GM19193 (cell line): Measurements from ENCODE around the gene BANF1.
A peak's percentile ranks its signal among the peaks of the same experiment; 100 is the strongest.

Experiments
- POLR2A ChIP-seq: IDR thresholded peaks from 4 replicates; pipeline ENCODE4 v1.6.1; 2011; ENCODE audit not compliant: insufficient read depth, insufficient read length; ENCODE audit errors: extremely low read depth

BANF1 gene

DNA sequence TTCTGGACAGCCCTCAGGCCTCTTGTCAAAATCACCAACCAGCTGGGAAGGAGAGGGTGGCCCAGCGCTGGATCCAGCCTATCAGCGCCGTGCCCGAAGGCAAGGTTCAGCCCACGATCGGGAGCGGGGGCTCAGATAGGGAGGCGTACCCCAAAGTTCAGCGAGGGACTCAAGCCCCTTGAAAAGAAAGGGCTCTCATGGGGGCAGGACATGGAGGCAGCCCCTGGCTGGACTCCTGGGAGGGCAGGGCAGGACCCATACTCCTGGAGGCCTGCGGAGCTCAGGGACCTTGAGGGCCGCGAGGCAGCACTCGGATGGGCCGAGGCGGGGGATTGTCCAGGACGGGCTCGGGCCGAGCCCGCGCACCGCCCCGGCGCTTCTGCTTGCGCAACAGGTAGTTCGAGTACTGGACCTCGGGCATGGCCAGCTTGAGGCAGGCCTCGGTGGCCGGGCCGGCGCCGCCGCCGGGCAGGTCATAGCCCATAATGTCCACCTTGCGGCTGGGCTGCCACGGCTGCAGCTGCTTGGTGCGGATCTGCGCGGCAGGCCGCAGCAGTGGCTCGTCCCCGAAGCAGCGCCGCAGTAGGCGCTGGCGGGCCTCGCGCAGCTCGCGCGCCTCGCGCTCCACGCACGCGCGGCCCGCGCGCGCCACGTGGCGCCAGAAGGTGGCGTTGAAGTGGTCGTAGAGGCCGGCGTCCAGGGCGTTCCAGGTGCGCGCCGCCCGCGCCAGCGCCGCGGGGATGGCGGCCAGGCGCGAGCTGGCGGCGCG is 40.1 kb downstream of the BANF1 start:
- TF ChIP-seq POLR2A: no peak

DNA sequence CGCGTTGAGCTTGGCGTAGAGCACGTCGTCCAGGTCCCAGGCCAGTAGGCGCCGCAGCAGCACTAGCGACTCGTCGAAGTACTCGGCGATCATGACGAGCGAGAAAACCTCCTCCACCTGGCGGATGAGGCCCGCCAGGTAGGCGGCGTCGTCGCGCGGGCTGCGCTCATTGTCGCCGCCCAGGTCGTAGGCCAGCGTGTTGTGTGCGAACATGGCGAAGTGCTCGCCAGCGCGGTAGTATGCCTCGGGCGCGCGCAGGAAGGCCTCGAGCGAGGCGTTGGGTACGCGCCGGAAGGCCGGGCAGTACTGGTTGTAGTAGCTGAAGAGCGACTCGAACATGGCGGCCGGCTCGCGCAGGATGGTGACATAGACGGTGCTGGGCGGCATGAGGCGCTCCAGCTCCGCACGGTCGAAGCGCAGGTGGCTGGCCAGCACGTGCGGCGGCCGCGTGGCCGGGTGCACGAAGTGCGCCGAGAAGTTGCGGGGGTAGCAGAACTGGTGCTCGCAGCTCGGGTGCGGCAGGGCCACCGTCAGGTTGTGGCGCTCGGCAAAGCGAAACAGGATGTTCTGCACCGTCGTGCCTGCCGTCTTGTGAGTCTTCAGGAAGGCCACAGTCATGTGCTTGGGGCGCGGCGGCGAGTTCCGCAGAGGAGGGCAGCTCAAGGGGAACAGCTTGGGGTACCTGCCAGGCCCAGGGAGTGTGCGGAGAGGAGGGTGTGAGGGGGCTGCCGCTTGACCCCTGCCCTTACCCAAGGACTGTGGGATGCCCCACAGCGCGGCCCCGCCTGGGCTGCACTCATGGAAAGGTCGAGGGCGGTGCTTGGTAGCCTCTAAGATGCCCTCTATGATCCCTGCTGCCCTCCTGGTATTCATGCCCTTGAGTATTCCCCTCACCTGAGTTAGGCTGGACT is 40.9 kb downstream of the BANF1 start:
- TF ChIP-seq POLR2A: no peak

DNA sequence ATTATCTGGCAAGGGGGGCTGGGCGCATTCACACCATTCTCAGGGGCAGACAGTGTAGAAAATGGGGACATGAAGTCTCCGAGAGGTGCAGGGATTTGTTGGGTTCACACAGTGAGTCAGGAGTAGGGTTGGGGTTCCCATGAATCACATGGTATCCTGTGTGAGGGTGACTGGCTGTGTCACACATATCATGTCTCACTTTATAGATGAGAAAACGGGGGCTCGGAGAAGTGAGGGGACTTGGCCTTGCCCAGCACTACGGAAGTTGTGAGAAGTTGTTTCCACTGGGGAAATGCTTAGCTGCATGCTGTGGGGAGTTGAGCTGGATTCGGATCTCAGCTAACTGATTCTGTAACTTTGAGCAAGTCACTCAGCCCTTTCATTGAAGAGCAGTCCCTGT is 42.5 kb downstream of the BANF1 start:
- no peak for TF ChIP-seq POLR2A

DNA sequence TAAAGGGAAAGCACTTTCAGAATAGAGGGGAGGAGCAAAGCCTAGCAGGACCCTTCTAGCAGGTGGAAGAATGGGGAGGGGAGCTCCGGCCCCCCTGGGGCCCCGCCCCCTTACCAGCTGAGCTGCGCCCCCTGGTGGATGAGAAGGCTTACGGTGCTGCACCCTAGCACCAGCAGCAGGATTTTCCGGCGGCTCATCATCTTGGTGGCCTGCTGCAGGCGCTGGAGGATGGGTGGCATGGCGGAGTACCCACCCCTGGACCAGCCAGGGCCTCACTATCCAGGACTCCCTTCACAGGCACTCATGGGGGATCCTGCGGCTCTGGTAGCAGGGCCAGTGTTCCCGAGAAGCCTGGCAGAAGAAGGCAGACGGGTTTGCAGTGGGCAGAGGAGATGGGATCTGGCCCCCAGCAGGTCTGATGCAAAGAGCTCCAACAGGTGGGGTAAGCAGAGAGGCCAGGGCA is 42.9 kb downstream of the BANF1 start:
- no peak for TF ChIP-seq POLR2A

DNA sequence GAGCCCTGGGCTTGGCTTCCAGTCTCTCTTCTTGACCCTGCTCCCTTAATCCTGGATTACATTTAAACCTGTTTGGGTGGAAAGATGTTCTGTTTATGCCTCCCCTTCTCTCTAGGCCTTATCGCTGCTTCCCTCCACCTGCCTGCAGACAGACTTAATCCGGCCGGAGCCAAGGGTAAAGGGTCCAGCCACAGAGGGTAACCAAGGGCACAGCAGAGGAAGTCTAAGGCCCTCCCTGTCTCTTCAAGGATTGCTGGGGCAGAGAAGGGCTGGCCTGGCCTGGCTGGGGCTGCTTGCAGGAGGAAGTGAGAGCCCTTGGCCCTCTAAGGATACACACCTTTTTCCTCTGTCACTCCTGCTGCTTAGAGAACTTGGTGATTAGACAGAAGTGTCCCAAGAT is 44.6 kb downstream of the BANF1 start:
- TF ChIP-seq POLR2A: no peak

DNA sequence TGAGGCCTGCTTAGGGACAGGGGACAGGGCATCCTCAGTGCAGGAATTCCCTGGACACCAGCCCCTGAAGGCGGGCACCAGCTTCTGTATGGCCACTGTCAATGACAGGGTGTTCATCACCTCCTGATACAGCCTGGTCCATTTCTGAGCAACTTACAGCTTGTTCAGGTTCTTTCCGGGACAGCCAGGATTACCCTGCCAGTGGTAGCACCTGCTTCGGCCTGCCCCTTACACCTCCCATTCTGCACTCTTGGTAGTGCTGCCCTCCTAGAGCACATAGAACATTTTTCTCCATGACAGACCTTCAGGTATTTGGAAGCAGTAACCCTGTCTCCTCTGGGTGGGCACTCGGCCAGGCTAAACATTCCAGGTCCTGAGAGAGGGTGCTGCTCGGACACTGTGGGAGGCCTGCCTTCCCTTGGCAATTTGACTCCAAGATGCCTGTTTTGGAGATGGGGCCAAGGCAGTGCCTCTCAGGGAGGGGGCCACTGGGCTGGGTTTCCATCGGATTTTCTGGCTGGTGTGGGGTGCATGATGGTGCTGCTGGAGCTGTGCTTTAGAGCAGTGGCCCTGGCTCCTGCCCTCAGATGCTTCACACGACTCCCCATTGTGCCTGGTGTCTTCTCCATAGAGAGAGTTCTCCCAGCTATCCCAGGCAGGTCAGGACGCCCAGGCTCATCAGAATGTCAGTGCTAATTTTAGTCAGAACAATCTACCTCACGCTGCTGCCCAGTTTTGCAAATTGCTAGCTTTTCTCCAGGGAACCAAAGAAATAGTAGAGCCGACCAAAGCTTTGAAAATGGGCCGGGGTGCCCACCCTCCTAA is 45.5 kb downstream of the BANF1 start:
- TF ChIP-seq POLR2A: no peak

DNA sequence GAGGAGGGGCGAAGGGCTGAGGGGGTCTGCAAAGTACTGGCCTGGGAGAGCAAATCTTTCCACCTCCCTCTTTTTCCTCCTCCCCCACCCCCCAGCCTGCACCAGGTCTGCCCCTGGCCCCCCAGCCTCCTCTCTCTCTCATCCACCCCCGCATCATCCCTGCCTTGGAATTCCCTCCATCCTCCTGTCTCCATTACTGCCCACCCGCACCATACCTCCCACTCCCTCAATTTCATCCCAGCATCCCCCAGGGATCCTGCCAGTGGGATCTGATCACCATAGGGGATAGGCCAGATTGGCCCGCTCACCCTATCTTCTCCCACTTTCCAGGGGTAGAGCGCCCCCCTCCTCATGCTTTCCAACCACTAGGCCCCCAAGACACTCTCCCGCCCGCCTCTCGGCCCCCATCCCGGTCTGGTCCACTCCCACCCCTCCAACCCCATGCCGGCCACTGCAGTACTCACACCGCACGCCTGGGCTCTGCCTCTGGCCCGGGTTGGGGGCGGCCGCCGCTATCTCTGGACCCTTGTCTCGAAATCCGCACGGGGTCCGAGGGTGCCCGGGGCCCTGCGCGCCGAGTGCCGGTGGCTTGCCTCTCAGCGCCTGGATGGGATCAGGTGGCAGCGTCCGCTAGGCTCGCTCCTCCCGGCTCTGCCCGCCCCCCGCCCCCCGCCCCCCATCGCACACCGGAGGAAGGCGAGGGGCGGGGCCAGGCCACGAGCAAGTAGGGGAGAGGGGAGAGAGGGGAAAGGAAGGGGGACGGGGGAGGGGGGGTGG is 46.4 kb downstream of the BANF1 start, which contains the start of gene GAL3ST3:
Gene GAL3ST3, minus strand, starts transcription at position 615 of the 777 bp plus-strand sequence. CDS start 3,746 bp downstream, outside the sequence.
- TF ChIP-seq POLR2A: no peak

DNA sequence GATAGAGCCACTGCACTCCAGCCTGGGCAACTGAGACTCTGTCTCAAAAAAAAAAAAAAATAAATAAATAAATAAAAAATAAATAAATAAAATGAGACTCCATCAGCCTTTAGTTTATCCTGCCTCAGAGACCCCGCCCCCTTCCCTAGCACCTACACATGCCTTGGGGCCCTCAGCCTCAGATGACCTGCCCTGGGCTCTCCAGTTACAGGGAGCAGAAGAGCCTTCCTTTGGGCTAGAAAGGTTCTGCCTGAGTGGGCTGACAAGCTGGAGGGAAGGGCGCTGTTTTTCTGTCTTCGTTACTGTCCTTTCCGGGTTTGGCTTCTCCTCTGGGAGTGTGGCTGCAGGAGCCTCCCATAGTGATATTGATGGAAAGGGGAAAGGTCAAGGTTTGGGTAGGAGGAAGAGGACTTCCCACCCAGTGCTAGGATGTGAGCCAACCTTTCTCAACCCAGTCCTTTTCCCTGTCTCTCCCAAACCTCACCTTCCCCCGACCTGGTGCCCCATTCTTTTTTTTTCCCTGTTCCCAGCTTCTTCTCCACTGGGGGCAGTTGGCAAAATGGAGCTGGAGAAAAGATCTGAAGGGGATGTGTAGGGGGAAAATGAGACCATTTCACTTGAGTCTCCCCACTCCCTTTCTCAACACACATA is 48.4 kb downstream of the BANF1 start:
- TF ChIP-seq POLR2A: no peak

DNA sequence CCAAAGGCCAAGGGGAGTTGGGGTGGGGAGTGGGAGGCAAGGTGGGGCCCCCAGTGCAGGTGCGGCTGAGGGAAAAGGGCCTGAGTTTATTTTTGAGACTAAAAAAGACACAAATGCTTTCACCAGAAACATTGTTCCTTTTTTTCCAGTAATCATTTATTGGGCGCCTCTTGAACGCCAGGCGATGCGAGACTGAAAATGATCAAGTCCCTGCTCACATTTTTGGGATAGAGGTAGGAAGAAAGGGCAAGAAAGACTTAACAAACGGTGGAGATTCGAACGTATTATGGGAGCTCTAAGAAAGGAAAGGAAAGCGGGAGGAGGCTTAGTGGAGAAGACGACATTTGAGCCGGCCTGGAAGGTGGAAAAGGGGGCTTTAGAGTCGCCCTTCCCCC is 49.1 kb downstream of the BANF1 start:
- TF ChIP-seq POLR2A: no peak

DNA sequence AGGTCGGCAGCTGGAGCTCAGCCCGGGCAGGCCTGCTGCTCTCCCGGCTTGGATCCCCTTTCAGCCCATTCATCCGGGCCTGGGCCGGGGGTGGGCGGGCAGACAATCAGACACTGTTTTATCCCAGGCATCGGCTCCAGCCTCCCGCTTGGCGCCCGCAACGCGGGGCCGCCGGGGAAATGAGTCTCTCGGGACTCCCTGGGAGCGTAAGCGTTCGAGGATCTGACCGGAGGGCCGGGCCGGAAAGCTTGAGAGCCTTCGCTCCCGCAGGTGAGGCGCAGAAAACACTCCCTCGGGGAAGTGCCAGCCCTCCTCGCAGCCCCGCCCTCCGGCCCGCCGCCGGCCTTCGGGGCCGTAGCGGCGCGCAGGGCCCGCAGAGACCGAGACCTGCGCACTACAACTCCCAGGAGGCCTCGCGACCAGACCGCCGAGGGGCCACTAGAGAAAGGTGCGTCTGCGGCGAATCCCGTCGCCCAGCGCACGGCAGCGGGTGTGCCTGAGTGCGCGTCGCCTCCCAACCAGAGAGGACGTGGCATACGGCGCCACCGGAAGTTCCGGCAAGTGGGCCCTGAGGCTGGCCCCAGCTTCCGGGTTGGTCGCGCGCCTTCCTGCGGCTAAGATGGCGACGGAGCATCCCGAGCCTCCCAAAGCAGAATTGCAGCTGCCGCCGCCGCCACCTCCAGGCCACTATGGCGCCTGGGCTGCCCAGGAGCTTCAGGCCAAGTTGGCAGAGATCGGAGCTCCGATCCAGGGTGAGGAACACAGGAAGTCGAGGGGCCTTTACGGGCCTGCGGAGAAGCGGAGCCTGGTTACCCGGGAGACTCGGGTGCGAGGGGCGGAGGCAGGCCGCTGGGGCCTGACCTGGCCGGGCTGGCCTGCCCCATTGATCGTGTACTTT is 49.7 kb downstream of the BANF1 start, which contains the start of gene SF3B2:
Gene SF3B2, plus strand, starts transcription at position 599 of the 898 bp plus-strand sequence. Its CDS starts 21 bp downstream, at position 620.
- TF ChIP-seq POLR2A: peak; percentile 91

DNA sequence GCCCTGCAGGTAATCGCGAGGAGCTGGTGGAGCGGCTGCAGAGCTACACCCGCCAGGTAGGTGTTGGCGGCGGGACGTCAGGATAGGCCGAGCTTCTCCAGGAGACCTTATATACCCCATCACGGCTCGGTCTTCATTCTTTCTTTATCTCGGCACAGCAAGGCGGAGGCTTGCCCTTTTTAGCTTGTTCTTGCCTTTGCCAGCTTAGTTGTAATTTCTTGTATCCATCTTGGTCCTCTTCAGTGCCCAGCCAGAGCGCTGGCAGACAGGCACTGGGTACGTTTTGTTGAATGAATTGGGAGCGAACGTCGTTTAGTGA is 50.3 kb downstream of the BANF1 start:
- no peak for TF ChIP-seq POLR2A
